Measurements from ENCODE around the gene PLEKHG4B.

PLEKHG4B gene

GRCh38 chr5:92401-93220, 643 bp downstream of the PLEKHG4B start:
- Histone ChIP-seq H3K36me3 (ENCODE audit: control insufficient read depth, insufficient read depth, low read length) (no peaks in the 10 kb centered on the region), H3K27ac (peak overlapping the region; percentile 39), H3K4me2 (ENCODE audit: low read length) (no peak overlapping the region), H3K4me3 (ENCODE audit: low read depth, low read length) (no peak overlapping the region), H2AFZ (peak overlapping the region; percentile 51), H3K79me2 (no peaks in the 10 kb centered on the region), H3K9me3 (ENCODE audit: control insufficient read depth, low read length) (no peaks in the 10 kb centered on the region), H3K9ac (peak overlapping the region; percentile 9), H3K27me3 (ENCODE audit: control insufficient read depth, insufficient read depth, low read length) (peaks cover 4% of the 10 kb centered on the region), H3K4me1 (peaks cover 7% of the 10 kb centered on the region)
- TF ChIP-seq CTCF (IDR thresholded peaks at IDR 0.05): no peak

GRCh38 chr5:93221-93980, 1.4 kb downstream of the PLEKHG4B start:
- H3K79me2 ChIP-seq: no peaks in the 10 kb centered on the region
- no peaks in the 10 kb centered on the region for H3K36me3 ChIP-seq (ENCODE audit: control insufficient read depth, insufficient read depth, low read length)
- H3K4me3 ChIP-seq (ENCODE audit: low read depth, low read length): no peak overlapping the region
- peaks cover 7% of the 10 kb centered on the region for H3K4me1 ChIP-seq
- TF ChIP-seq CTCF (IDR thresholded peaks at IDR 0.05): no peak
- H2AFZ ChIP-seq: no peak overlapping the region
- peak overlapping the region; percentile 9 for H3K9ac ChIP-seq
- no peak overlapping the region for H3K4me2 ChIP-seq (ENCODE audit: low read length)
- no peak overlapping the region for H3K27ac ChIP-seq
- no peaks in the 10 kb centered on the region for H3K9me3 ChIP-seq (ENCODE audit: control insufficient read depth, low read length)
- peaks cover 4% of the 10 kb centered on the region for H3K27me3 ChIP-seq (ENCODE audit: control insufficient read depth, insufficient read depth, low read length)

GRCh38 chr5:94113-94892, 2.3 kb downstream of the PLEKHG4B start:
- no peaks in the 10 kb centered on the region for H3K36me3 ChIP-seq (ENCODE audit: control insufficient read depth, insufficient read depth, low read length)
- H3K9ac ChIP-seq: no peak overlapping the region
- H3K27ac ChIP-seq: no peak overlapping the region
- H3K79me2 ChIP-seq: no peaks in the 10 kb centered on the region
- H3K27me3 ChIP-seq (ENCODE audit: control insufficient read depth, insufficient read depth, low read length): peaks cover 4% of the 10 kb centered on the region
- no peak overlapping the region for H3K4me2 ChIP-seq (ENCODE audit: low read length)
- H2AFZ ChIP-seq: no peak overlapping the region
- peaks cover 7% of the 10 kb centered on the region for H3K4me1 ChIP-seq
- H3K4me3 ChIP-seq (ENCODE audit: low read depth, low read length): no peak overlapping the region
- H3K9me3 ChIP-seq (ENCODE audit: control insufficient read depth, low read length): no peaks in the 10 kb centered on the region
- TF ChIP-seq CTCF (IDR thresholded peaks at IDR 0.05): no peak

GRCh38 chr5:95241-95980, 3.4 kb downstream of the PLEKHG4B start:
- no peaks in the 10 kb centered on the region for H3K36me3 ChIP-seq (ENCODE audit: control insufficient read depth, insufficient read depth, low read length)
- H3K4me1 ChIP-seq: peaks cover 7% of the 10 kb centered on the region
- no peaks in the 10 kb centered on the region for H3K79me2 ChIP-seq
- no peak for TF ChIP-seq CTCF (IDR thresholded peaks at IDR 0.05)
- H3K9ac ChIP-seq: no peak overlapping the region
- no peak overlapping the region for H3K27ac ChIP-seq
- no peak overlapping the region for H2AFZ ChIP-seq
- H3K27me3 ChIP-seq (ENCODE audit: control insufficient read depth, insufficient read depth, low read length): peaks cover 4% of the 10 kb centered on the region
- no peak overlapping the region for H3K4me3 ChIP-seq (ENCODE audit: low read depth, low read length)
- no peak overlapping the region for H3K4me2 ChIP-seq (ENCODE audit: low read length)
- no peaks in the 10 kb centered on the region for H3K9me3 ChIP-seq (ENCODE audit: control insufficient read depth, low read length)
